Measurements from ENCODE around the gene GPR152.

Gene GPR152

GRCh38 chr11:67422891-67423290 lies 29.6 kb downstream of the GPR152 start:
- DNase-seq (ENCODE audit: low spot score in 2 of 2): no peak
- peaks cover 13% of the 10 kb centered on the region for H3K4me1 ChIP-seq
- in situ Hi-C loops (cut with MboI; ENCODE audit: low sequenced_read_pairs): no loop called here
- H3K36me3 ChIP-seq (replicated peaks): no peaks in the 10 kb centered on the region
- no peak overlapping the region for H3K4me3 ChIP-seq
- no peaks in the 10 kb centered on the region for H3K9me3 ChIP-seq
- no peaks in the 10 kb centered on the region for H3K27me3 ChIP-seq (ENCODE audit: low read depth)

DNA sequence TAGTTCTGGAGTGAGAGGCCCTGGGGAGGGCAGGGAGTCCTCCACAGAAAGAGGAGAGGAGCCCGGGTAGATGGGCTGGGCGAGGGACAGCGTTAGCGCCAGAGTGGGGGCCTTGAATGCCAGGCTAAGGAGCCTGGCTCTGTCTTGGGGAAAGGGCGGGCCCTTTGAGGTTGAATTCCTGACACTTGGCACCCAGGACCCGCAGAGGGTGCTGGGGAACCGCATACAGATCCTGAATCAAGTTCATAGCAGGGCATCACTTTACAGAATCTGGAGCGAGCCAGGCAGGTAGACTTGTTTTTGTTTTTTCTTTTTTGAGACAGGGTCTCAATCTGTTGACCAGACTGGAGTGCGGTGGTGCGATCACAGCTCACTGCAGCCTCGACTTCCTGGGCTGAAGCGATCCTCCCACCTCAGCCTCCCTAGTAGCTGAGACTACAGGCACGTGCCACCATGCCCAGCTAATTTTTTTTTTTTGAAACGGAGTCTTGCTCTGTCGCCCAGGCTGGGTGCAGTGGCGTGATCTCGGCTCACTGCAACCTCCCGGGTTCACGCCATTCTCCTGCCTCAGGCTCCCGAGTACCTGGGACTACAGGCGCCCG lies 31.0 kb downstream of the GPR152 start:
- in situ Hi-C loops (cut with MboI; ENCODE audit: low sequenced_read_pairs): no loop called here
- DNase-seq (ENCODE audit: low spot score in 2 of 2): no peak
- H3K36me3 ChIP-seq (replicated peaks): no peaks in the 10 kb centered on the region
- H3K27me3 ChIP-seq (ENCODE audit: low read depth): no peaks in the 10 kb centered on the region
- peaks cover 7% of the 10 kb centered on the region for H3K4me1 ChIP-seq
- peak overlapping the region; percentile 29 for H3K4me3 ChIP-seq
- no peaks in the 10 kb centered on the region for H3K9me3 ChIP-seq

GRCh38 chr11:67420646-67421429 lies 31.7 kb downstream of the GPR152 start:
- in situ Hi-C loops (cut with MboI; ENCODE audit: low sequenced_read_pairs): no loop called here
- Histone ChIP-seq H3K9me3 (no peaks in the 10 kb centered on the region), H3K36me3 (replicated peaks) (no peaks in the 10 kb centered on the region), H3K27me3 (ENCODE audit: low read depth) (no peaks in the 10 kb centered on the region), H3K4me1 (peaks cover 7% of the 10 kb centered on the region), H3K4me3 (peak overlapping the region; percentile 29)
- DNase-seq (ENCODE audit: low spot score in 2 of 2): peak; percentile 84 to 98

- peaks cover 7% of the 10 kb centered on the region for H3K4me1 ChIP-seq
- H3K36me3 ChIP-seq (replicated peaks): no peaks in the 10 kb centered on the region
- peak overlapping the region; percentile 29 for H3K4me3 ChIP-seq
- H3K9me3 ChIP-seq: no peaks in the 10 kb centered on the region
- in situ Hi-C loops (cut with MboI; ENCODE audit: low sequenced_read_pairs): no loop called here
- H3K27me3 ChIP-seq (ENCODE audit: low read depth): no peaks in the 10 kb centered on the region
- DNase-seq (ENCODE audit: low spot score in 2 of 2): no peak
Observed at GRCh38 chr11:67420147-67420645, 32.3 kb downstream of the GPR152 start.

- no peaks in the 10 kb centered on the region for H3K9me3 ChIP-seq
- in situ Hi-C loops (cut with MboI; ENCODE audit: low sequenced_read_pairs): no loop called here
- no peaks in the 10 kb centered on the region for H3K27me3 ChIP-seq (ENCODE audit: low read depth)
- no peaks in the 10 kb centered on the region for H3K36me3 ChIP-seq (replicated peaks)
- no peak overlapping the region for H3K4me3 ChIP-seq
- DNase-seq (ENCODE audit: low spot score in 2 of 2): no peak
- peaks cover 7% of the 10 kb centered on the region for H3K4me1 ChIP-seq
Observed at GRCh38 chr11:67419325-67420049, 33.0 kb downstream of the GPR152 start.

DNA sequence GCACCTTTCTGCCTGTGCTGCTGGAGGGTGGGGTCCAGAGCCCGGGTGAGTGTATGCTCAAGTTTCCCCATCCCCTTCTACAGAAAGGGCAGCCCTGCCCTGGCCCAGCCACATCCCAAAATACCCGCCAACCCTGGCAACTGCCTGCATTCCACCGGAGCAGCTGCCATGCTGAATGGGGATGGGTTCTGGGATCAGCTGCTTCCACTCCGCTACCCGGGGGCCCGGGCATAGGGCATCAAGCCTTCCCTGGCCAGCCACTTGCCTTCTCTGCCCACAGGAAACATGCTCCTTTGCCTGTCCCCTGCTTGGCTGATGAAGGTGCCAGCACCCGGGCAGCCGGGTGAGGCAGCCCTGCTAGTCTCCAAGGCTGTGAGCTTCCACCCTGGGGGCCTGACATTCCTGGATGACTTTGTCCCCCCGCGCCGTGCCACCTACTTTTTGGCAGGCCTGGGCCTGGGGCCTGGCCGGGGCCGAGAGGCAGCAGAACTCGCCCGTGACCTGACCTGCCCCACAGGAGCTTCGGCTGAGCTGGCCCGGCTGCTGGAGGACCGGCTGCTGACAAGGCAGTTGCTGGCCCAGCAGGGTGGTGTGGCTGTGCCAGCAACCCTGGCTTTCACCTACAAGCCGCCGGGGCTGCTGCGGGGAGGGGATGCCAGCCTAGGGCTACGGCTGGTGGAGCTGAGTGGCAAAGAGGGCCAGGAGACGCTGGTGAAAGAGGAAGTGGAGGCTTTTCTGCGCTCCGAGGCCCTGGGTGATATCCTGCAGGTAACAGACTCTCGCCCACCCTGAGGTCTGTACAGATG lies 33.9 kb downstream of the GPR152 start:
- H3K36me3 ChIP-seq (replicated peaks): no peaks in the 10 kb centered on the region
- in situ Hi-C loops (cut with MboI; ENCODE audit: low sequenced_read_pairs): no loop called here

GRCh38 chr11:67417425-67417824 lies 35.1 kb downstream of the GPR152 start:
- Histone ChIP-seq H3K4me3 (no peak overlapping the region), H3K4me1 (peaks cover 7% of the 10 kb centered on the region)
- in situ Hi-C loops (cut with MboI; ENCODE audit: low sequenced_read_pairs): no loop called here

More for the DNA sequence above, 33.9 kb downstream of the GPR152 start:
- DNase-seq (ENCODE audit: low spot score in 2 of 2): no peak
- peaks cover 7% of the 10 kb centered on the region for H3K4me1 ChIP-seq
- no peaks in the 10 kb centered on the region for H3K9me3 ChIP-seq
- no peak overlapping the region for H3K4me3 ChIP-seq
- H3K27me3 ChIP-seq (ENCODE audit: low read depth): no peaks in the 10 kb centered on the region

DNA sequence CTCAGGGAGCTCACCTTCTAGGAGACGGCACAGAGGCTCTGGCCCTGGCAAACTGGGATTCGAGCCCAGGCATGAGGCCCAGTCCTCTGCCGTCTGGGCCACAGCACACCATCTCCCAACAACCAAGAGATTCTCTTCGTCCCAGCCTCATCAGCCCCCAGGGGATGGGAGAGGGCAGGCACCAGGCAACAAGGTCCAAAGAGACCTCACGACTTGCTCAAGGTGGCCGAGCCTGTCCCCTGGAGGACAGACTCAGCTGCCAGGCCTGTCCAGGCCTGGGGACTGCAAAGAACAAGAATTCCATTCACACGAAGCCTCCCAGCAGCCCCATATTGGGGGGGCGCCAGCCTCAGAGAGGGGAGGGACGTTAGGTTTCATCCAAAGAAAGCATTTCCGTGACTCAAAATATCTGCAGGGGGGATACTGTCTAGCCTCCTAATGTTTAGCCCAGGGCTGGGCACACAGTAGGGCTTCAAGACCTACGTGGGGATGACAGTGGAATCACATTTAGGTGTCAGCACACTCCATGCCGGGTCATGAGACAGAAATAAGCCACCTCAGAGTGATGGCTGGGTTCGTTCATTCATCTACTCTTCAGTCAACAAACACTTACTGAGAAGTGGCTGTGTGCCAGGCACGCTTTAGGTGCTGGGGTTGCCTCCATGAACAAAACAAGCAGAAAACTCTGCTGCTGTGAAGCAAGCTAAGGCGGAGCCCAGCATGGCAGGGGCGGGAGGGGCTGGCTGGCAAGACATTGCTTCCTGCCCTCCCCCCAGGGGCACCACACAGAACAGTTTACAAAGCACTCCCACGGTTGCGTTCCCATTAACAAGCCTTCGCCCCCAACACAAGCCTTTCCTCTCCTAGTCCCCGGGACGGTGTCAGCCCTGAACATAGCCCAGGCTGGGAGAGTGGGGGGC lies 35.9 kb downstream of the GPR152 start:
- Histone ChIP-seq H3K9me3 (no peaks in the 10 kb centered on the region), H3K4me3 (no peak overlapping the region), H3K36me3 (replicated peaks) (no peaks in the 10 kb centered on the region), H3K4me1 (peaks cover 7% of the 10 kb centered on the region), H3K27me3 (ENCODE audit: low read depth) (no peaks in the 10 kb centered on the region)
- no peak for DNase-seq (ENCODE audit: low spot score in 2 of 2)
- in situ Hi-C loops (cut with MboI; ENCODE audit: low sequenced_read_pairs): no loop called here

More at GRCh38 chr11:67417425-67417824, 35.1 kb downstream of the GPR152 start:
- no peaks in the 10 kb centered on the region for H3K9me3 ChIP-seq
- H3K36me3 ChIP-seq (replicated peaks): no peaks in the 10 kb centered on the region
- no peak for DNase-seq (ENCODE audit: low spot score in 2 of 2)
- H3K27me3 ChIP-seq (ENCODE audit: low read depth): no peaks in the 10 kb centered on the region

DNA sequence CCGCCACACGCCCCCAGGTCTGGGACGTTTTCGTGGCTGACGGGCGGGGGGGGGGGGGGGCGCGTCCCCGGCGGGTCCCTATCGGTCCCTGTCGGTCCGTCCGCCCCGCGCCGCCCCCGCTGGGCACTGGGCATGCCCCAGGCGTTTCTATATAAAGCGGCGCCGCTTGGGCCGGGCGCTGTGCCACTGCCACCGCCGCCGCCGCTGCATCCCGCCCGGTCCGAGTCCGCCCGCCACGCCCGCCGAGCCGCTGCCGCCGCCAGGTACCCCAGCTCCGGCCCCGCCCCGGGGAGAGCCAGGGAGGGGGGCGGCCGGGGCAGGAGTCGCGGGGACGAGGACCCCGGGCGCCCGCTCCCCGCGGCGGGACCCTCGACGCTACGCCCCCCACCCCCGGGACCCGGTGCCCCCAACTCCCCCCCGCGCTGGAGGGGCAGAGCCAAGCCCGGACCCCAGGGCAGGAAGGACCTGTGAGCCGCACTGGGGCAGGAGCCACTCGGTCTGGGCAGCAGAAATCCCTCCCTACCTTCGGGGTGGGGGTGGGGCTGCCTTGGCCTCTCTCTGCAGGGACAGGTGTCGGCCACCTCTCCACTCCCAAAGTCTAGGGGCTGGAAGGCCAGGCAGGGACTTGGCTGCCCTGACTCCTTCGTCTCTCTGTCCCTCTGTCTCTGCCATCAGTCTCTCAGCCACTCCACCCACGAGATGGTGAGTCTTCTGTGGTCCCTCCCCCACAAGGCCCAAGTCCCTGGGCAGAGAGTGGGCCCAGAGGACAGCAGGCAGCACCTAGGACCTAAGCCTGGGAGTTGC lies 36.8 kb downstream of the GPR152 start, which contains the start of gene CARNS1:
CARNS1 (plus strand) TSS at position 178 of the 804 bp plus-strand sequence; CDS start at position 700, 522 bp downstream.
- H3K4me1 ChIP-seq: peaks cover 4% of the 10 kb centered on the region
- no peaks in the 10 kb centered on the region for H3K36me3 ChIP-seq (replicated peaks)
- H3K27me3 ChIP-seq (ENCODE audit: low read depth): no peaks in the 10 kb centered on the region
- in situ Hi-C loops (cut with MboI; ENCODE audit: low sequenced_read_pairs): no loop called here
- H3K9me3 ChIP-seq: no peaks in the 10 kb centered on the region
- DNase-seq (ENCODE audit: low spot score in 2 of 2): no peak
- H3K4me3 ChIP-seq: no peak within 1 kb of the TSS

DNA sequence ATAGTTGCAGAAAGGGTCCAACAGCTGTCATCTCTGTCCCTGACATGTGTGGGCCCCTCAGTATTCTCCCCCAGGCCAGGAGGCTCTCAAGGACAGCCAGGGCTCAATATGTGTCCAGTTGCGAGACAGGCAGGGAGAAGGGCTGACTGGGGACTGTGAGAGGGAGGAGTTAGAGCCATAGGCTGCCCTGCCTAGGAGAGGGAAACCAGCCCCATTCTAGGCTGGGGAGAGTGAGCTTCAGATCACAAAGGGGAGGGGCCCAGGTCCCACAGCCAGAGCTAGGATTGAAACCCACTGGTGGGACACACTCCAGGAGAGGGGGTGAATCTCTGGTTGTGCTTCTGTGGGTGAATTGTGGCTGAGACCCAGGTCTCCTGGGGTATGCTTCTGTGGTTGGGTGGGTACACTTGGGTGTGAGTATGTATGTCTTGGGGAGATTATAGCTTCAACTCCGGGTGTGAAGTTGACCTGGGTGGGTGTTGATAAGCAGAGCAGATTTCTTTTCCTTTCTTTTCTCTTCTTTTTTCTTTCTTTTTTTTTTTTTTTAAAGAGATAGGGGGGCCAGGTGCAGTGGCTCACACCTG lies 39.2 kb downstream of the GPR152 start:
- Histone ChIP-seq H3K9me3 (no peaks in the 10 kb centered on the region), H3K36me3 (replicated peaks) (no peaks in the 10 kb centered on the region), H3K4me1 (no peaks in the 10 kb centered on the region; the same call in 1 of the 2 replicates), H3K27me3 (ENCODE audit: low read depth) (peaks cover 8% of the 10 kb centered on the region; the same call in 1 of the 2 replicates), H3K4me3 (no peak overlapping the region)
- in situ Hi-C loops (cut with MboI; ENCODE audit: low sequenced_read_pairs): no loop called here
- no peak for DNase-seq (ENCODE audit: low spot score in 2 of 2)

DNA sequence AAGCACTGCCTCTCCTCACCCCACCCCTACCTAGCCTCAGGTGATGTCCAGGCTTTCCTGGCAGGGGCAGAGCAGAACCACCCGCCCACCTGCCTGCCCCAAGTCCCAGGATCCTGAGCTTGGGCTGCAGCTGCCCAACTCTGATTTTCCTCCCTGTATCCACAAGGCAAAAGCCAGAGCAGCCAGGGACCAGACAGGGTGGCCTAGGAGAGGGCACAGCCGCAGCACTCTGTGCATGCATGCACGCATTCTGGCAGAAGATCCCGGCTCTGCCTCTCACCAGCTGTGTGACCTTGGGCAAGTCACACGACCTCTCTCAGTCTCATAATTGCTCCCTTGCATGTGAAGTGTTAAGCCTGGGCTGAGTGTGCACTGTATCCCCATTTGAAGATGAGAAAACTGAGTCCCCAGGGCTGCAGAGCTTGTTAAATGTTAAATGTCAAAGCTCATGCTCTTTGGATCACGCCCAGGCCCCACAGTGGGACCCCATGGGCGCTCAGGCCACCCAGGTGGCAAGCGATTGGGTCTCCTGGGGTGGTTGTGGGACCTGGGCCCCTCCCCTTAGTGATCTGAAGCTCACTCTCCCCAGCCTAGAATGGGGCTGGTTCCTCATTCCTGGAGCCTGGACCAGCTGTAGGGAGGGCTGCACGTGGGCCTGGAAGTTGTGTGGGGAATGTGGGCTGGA lies 39.9 kb downstream of the GPR152 start:
- Histone ChIP-seq H3K4me1 (no peaks in the 10 kb centered on the region; the same call in 1 of the 2 replicates), H3K4me3 (no peak overlapping the region), H3K9me3 (no peaks in the 10 kb centered on the region), H3K27me3 (ENCODE audit: low read depth) (peaks cover 8% of the 10 kb centered on the region; the same call in 1 of the 2 replicates), H3K36me3 (replicated peaks) (no peaks in the 10 kb centered on the region)
- in situ Hi-C loops (cut with MboI; ENCODE audit: low sequenced_read_pairs): no loop called here
- no peak for DNase-seq (ENCODE audit: low spot score in 2 of 2)

Data from HAP-1 (cell line).